PC-9 (cell line): Measurements from ENCODE around the gene MAP3K4. TPM values are rescaled to one million over a fixed set of nuclear protein-coding genes. Genes with fewer than 3 reads are reported as not detected.

ENCODE experiments used
- BruUV-seq: library from RNA; stranded (reverse); fragments of 400-500 nt; replicated peaks from 2 replicates; lab custom pipeline; 2021; lab: Mats Ljungman, UMichigan
- CTCF ChIA-PET: fragments of 300-600 bp; sonication (Branson Sonifier 250); formaldehyde crosslinking; loops from one replicate; lab custom pipeline; 2022; ENCODE audit warnings: antibody characterized with exemption; lab: Charles Lee
- POLR2A ChIA-PET: fragments of 300-600 bp; sonication (Branson Sonifier 250); formaldehyde crosslinking; loops from one replicate; lab custom pipeline; 2022; ENCODE audit warnings: antibody characterized with exemption; ENCODE audit not compliant: unreplicated experiment; lab: Charles Lee
- DNase-seq, 2 experiments: peaks; one replicate each; pipeline versions ENCODE4 v3.0.0 to v3.0.0-alpha.2; 2015 to 2022; ENCODE audit warnings: mixed read lengths in 1 of 2
- H2AFZ ChIP-seq: fragments of 200-600 bp; sonication (generic); 2 replicates; pipeline ENCODE4 v1.8.1; 2017; ENCODE audit warnings: antibody characterized with exemption
- H3F3A ChIP-seq: fragments of 200-600 bp; sonication (generic); 2 replicates; pipeline ENCODE4 v1.8.1; 2017; ENCODE audit warnings: antibody characterized with exemption, mild to moderate bottlenecking, low read depth; ENCODE audit not compliant: insufficient read depth
- H3K27ac ChIP-seq: fragments of 200-600 bp; sonication (generic); 2 replicates; pipeline ENCODE4 v1.6.1; 2016; ENCODE audit warnings: mixed run types
- H3K27me3 ChIP-seq: fragments of 200-600 bp; sonication (generic); 2 replicates; pipeline ENCODE4 v1.6.1; 2016; ENCODE audit warnings: low read depth, mixed run types; ENCODE audit not compliant: insufficient read depth
- H3K36me3 ChIP-seq: fragments of 200-600 bp; sonication (generic); 2 replicates; pipeline ENCODE4 v1.6.1; 2016; ENCODE audit warnings: low read depth, mixed run types
- H3K4me1 ChIP-seq: fragments of 200-600 bp; sonication (generic); replicated peaks from 2 replicates; pipeline ENCODE4 v1.6.1; 2016; ENCODE audit warnings: mixed run types; ENCODE audit not compliant: insufficient read depth
- H3K4me2 ChIP-seq: fragments of 200-600 bp; sonication (generic); 2 replicates; pipeline ENCODE4 v1.6.1; 2017; ENCODE audit warnings: mixed run types
- H3K4me3 ChIP-seq: fragments of 200-600 bp; sonication (generic); 2 replicates; pipeline ENCODE4 v1.6.1; 2016; ENCODE audit warnings: mixed run types
- H3K79me2 ChIP-seq: fragments of 200-600 bp; sonication (generic); 2 replicates; pipeline ENCODE4 v1.6.1; 2017; ENCODE audit warnings: low read depth, mixed run types
- H3K9me2 ChIP-seq: fragments of 200-600 bp; sonication (generic); 2 replicates; pipeline ENCODE4 v1.8.1; 2017; ENCODE audit warnings: mild to moderate bottlenecking; ENCODE audit not compliant: insufficient read depth
- H3K9me3 ChIP-seq: fragments of 200-600 bp; sonication (generic); 2 replicates; pipeline ENCODE4 v1.8.1; 2016; ENCODE audit warnings: low read depth; ENCODE audit not compliant: insufficient read depth
- H4K20me1 ChIP-seq: fragments of 200-600 bp; sonication (generic); 2 replicates; pipeline ENCODE4 v1.8.1; 2017; ENCODE audit not compliant: insufficient read depth
- CTCF ChIP-seq: fragments of 200-600 bp; sonication (generic); conservative IDR thresholded peaks from 2 replicates; pipeline ENCODE4 v1.6.1; 2017; ENCODE audit warnings: mixed run types, antibody characterized with exemption, mild to moderate bottlenecking, moderate library complexity
- EZH2 ChIP-seq: fragments of 200-600 bp; sonication (generic); IDR thresholded peaks from 2 replicates; pipeline ENCODE4 v1.8.0; 2017; ENCODE audit warnings: antibody characterized with exemption, low read depth
- intact Hi-C: fragments of 100-400 bp; cut with micrococcal nuclease; formaldehyde crosslinking; loops from one replicate; pipeline ENCODE4 v1.10.0; 2022; ENCODE audit not compliant: unreplicated experiment
- total RNA-seq: library from RNA; stranded (reverse); gene quantifications from 2 replicates; pipeline ENCODE4 v1.2.3, GENCODE V29; 2021

The MAP3K4 gene
- total RNA-seq, 1 experiment from 2014 or later, result 13.0 TPM

- no peak overlapping the region for H3K27ac ChIP-seq
- peaks cover 41% of the 10 kb centered on the region for H3K79me2 ChIP-seq
- no peaks in the 10 kb centered on the region for H3K4me1 ChIP-seq
- CTCF ChIA-PET, result no interaction called here
- DNase-seq, result peak in 1 of 2 experiments; percentile 45
- H3K9me3 ChIP-seq, result no peaks in the 10 kb centered on the region
- peaks cover 7% of the 10 kb centered on the region; the same call in 1 of the 2 replicates for H4K20me1 ChIP-seq
- TF ChIP-seq EZH2 (no peak), CTCF (no peak)
- H3F3A ChIP-seq, result peaks cover 8% of the 10 kb centered on the region; the same call in 1 of the 2 replicates
- H3K27me3 ChIP-seq, result no peaks in the 10 kb centered on the region
- no peak overlapping the region for H3K4me2 ChIP-seq
- H3K4me3 ChIP-seq, result no peak overlapping the region
- H3K9me2 ChIP-seq, result no peaks in the 10 kb centered on the region; the same call in 1 of the 2 replicates
- POLR2A ChIA-PET, result no interaction called here
- no TSS peak for BruUV-seq
- no peaks in the 10 kb centered on the region for H3K36me3 ChIP-seq
- H2AFZ ChIP-seq, result no peak overlapping the region
- intact Hi-C loops, result loop anchor here (1.0 kb wide), 1 partner anchor 25 kb away; no protein-coding TSS in a partner anchor
These were observed 4.6 kb downstream of the MAP3K4 start for GRCh38 chr6:160996131-160996601.

GRCh38 chr6:160998217-160998616, 6.6 kb downstream of the MAP3K4 start:
- peaks cover 9% of the 10 kb centered on the region for H4K20me1 ChIP-seq
- CTCF ChIA-PET, result no interaction called here
- no peaks in the 10 kb centered on the region; the same call in 1 of the 2 replicates for H3K9me2 ChIP-seq
- intact Hi-C loops, result no loop called here
- no TSS peak for BruUV-seq
- no peak overlapping the region for H2AFZ ChIP-seq
- no peaks in the 10 kb centered on the region for H3F3A ChIP-seq
- H3K4me1 ChIP-seq, result no peaks in the 10 kb centered on the region
- DNase-seq, result no peak
- H3K9me3 ChIP-seq, result no peaks in the 10 kb centered on the region
- H3K36me3 ChIP-seq, result no peaks in the 10 kb centered on the region
- H3K79me2 ChIP-seq, result peaks cover 34% of the 10 kb centered on the region
- TF ChIP-seq EZH2 (no peak), CTCF (no peak)
- H3K4me3 ChIP-seq, result no peak overlapping the region
- no peak overlapping the region for H3K4me2 ChIP-seq
- no peaks in the 10 kb centered on the region for H3K27me3 ChIP-seq
- no peak overlapping the region for H3K27ac ChIP-seq
- POLR2A ChIA-PET, result no interaction called here

GRCh38 chr6:160998766-160999165, 7.2 kb downstream of the MAP3K4 start:
- BruUV-seq, result no TSS peak
- ChIA-PET CTCF (no interaction called here), POLR2A (no interaction called here)
- no peak overlapping the region for H3K4me2 ChIP-seq
- H2AFZ ChIP-seq, result no peak overlapping the region
- H3K27ac ChIP-seq, result no peak overlapping the region
- H3K36me3 ChIP-seq, result no peaks in the 10 kb centered on the region
- no peak for DNase-seq
- H3K9me2 ChIP-seq, result no peaks in the 10 kb centered on the region; the same call in 1 of the 2 replicates
- H3K79me2 ChIP-seq, result peaks cover 28% of the 10 kb centered on the region
- peaks cover 9% of the 10 kb centered on the region for H4K20me1 ChIP-seq
- H3F3A ChIP-seq, result no peaks in the 10 kb centered on the region
- intact Hi-C loops, result no loop called here
- H3K9me3 ChIP-seq, result no peaks in the 10 kb centered on the region
- no peak overlapping the region for H3K4me3 ChIP-seq
- H3K4me1 ChIP-seq, result no peaks in the 10 kb centered on the region
- TF ChIP-seq EZH2, result no peak
- TF ChIP-seq CTCF, result no peak
- H3K27me3 ChIP-seq, result no peaks in the 10 kb centered on the region
